ENCODE results near the gene MR1.

GRCh38 chr1:181018901-181019681 lies 14.7 kb upstream of the MR1 start:
- TF ChIP-seq CTCF (conservative IDR thresholded peaks at IDR 0.05; ENCODE audit: low read length): no peak
- no peak for TF ChIP-seq EZH2phosphoT487 (IDR thresholded peaks at IDR 0.05; ENCODE audit: borderline replicate concordance, low read depth, low read length)
